Stomach (tissue), 4 donors: ENCODE measurements around the gene TNRC6A.

ENCODE experiments used
- CTCF ChIP-seq, 7 experiments: fragments of 450-650 bp in 4 of 7; fragments of 200-600 bp in 3 of 7; sonication (generic) in 3 of 7; IDR thresholded peaks; one replicate each; pipeline ENCODE4 v1.5.1; 2016 to 2019; ENCODE audit warnings: antibody characterized with exemption in 7 of 7, control low read depth in 2 of 7, mild to moderate bottlenecking in 1 of 7
- EP300 ChIP-seq: sonication (generic); formaldehyde crosslinking; IDR thresholded peaks from one replicate; pipeline ENCODE4 v1.6.1; 2017; ENCODE audit warnings: antibody characterized with exemption
- POLR2A ChIP-seq, 4 donors: fragments of 450-650 bp; IDR thresholded peaks; one replicate each; pipeline ENCODE4 v1.6.1; 2016; ENCODE audit warnings: antibody characterized with exemption in 4 of 4, control low read depth in 2 of 4, mild to moderate bottlenecking in 1 of 4, moderate library complexity in 1 of 4
- POLR2AphosphoS5 ChIP-seq, 3 donors: sonication (generic); formaldehyde crosslinking; IDR thresholded peaks; one replicate each; pipeline ENCODE4 v1.6.1; 2016; ENCODE audit warnings: antibody characterized with exemption in 3 of 3

DNA sequence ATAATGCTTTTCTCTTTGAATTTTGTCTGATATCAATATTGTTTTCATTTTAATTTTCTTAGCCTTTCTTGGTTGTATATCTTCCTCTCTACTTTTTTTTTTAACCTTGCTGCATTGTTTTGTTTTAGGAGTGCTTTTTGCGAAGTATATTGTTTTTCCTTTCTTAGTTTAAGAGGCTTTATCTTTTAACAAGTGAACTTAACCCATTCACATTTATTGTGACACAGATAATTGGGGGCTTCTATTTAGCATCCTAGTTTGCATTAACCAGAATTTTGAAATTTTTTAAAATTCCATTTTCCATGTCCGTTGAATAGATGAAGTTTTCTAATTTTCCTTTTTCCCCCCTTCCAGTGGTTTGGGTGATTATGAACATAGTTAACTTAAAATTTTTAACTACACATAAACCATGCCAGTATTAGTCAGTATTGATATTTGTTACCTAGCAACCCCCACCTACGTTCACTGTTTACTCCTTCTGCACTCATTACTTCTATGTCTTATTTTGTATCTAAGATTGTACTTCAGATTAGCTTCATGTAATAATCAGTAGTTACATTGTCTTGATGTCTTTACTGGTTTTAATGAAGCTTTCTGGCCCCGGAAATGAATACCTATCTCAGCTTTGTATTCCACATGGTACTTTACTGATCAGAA, 44.4 kb downstream of the TNRC6A start:
- TF ChIP-seq POLR2AphosphoS5 (IDR thresholded peaks at IDR 0.05) = no peak
- no peak for TF ChIP-seq CTCF (IDR thresholded peaks at IDR 0.05)
- no peak for TF ChIP-seq POLR2A (IDR thresholded peaks at IDR 0.05)
- TF ChIP-seq EP300 = no peak
